ENCODE results near the gene GABRP. TPM values are rescaled to one million over a fixed set of nuclear protein-coding genes. Genes with fewer than 3 reads are reported as not detected.

Gene GABRP
- polyA plus RNA-seq, 3 donors: not detected

GRCh38 chr5:170817195-170817594 is 33.7 kb downstream of the GABRP start:
- Mint-ChIP-seq H3K4me1 (no peaks in the 10 kb centered on the region), H3K36me3 (no peaks in the 10 kb centered on the region)
- WGBS (ENCODE audit: insufficient coverage): 90% methylated on average over 1 of the region's 3 CpGs

GRCh38 chr5:170818232-170818631 is 34.7 kb downstream of the GABRP start:
- H3K27me3 ChIP-seq (ENCODE audit: control insufficient read depth in 2 of 2, insufficient read depth in 2 of 2, low read length in 2 of 2): no peaks in the 10 kb centered on the region
- H3K36me3 ChIP-seq (replicated peaks in 1 of 2; ENCODE audit: control insufficient read depth in 1 of 2, insufficient read depth in 2 of 2, low read length in 2 of 2): no peaks in the 10 kb centered on the region
- WGBS (ENCODE audit: insufficient coverage): 80% methylated on average over 1 of the region's 1 CpG
- Mint-ChIP-seq H3K27ac (no peak overlapping the region), H3K4me1 (no peaks in the 10 kb centered on the region), H3K36me3 (no peaks in the 10 kb centered on the region), H3K9me3 (peaks cover 0 to 5% (median 4%) of the 10 kb centered on the region in 7 donors), H3K4me3 (no peak overlapping the region), H3K27me3 (ENCODE audit: low read depth in 3 of 3) (peaks cover 4 to 6% (median 5%) of the 10 kb centered on the region in 3 donors)
- no peak overlapping the region for H3K9ac ChIP-seq (ENCODE audit: insufficient read depth, low read length, poor library complexity, severe bottlenecking)
- H3K79me2 ChIP-seq (ENCODE audit: insufficient read depth, low read length): no peaks in the 10 kb centered on the region
- H3K4me2 ChIP-seq (replicated peaks; ENCODE audit: extremely low read depth, low read length, poor library complexity, severe bottlenecking): no peak overlapping the region
- no peak for DNase-seq
- H3K27ac ChIP-seq (ENCODE audit: low read depth in 1 of 2, low read length in 2 of 2): no peak overlapping the region
- no peak for TF ChIP-seq CTCF (IDR thresholded peaks at IDR 0.05)
- no peak overlapping the region for H3K4me3 ChIP-seq (replicated peaks in 1 of 3; ENCODE audit: low read depth in 2 of 3, low read length in 3 of 3)
- intact Hi-C loops (cut with micrococcal nuclease): no loop called here
- H3K4me1 ChIP-seq (ENCODE audit: control insufficient read depth in 1 of 2, insufficient read depth in 2 of 2, low read length in 2 of 2): no peaks in the 10 kb centered on the region
- H3K9me3 ChIP-seq (replicated peaks in 1 of 2; ENCODE audit: control insufficient read depth in 1 of 2, insufficient read depth in 1 of 2, low read length in 2 of 2): no peaks in the 10 kb centered on the region
- no peak overlapping the region for H2AFZ ChIP-seq (ENCODE audit: insufficient read depth, low read depth, low read length, poor library complexity, severe bottlenecking)
- H4K20me1 ChIP-seq (ENCODE audit: insufficient read depth, low read length): no peaks in the 10 kb centered on the region

More at GRCh38 chr5:170817195-170817594, 33.7 kb downstream of the GABRP start:
- no peak for DNase-seq
- no peak overlapping the region for H3K4me2 ChIP-seq (replicated peaks; ENCODE audit: extremely low read depth, low read length, poor library complexity, severe bottlenecking)
- intact Hi-C loops (cut with micrococcal nuclease): no loop called here
- Mint-ChIP-seq H3K27me3 (ENCODE audit: low read depth in 3 of 3) (peaks cover 3 to 4% (median 3%) of the 10 kb centered on the region in 3 donors), H3K4me3 (no peak overlapping the region), H3K9me3 (peaks cover 0 to 5% (median 4%) of the 10 kb centered on the region in 7 donors), H3K27ac (no peak overlapping the region)
- no peaks in the 10 kb centered on the region for H3K9me3 ChIP-seq (replicated peaks in 1 of 2; ENCODE audit: control insufficient read depth in 1 of 2, insufficient read depth in 1 of 2, low read length in 2 of 2)
- no peak overlapping the region for H3K9ac ChIP-seq (ENCODE audit: insufficient read depth, low read length, poor library complexity, severe bottlenecking)
- H4K20me1 ChIP-seq (ENCODE audit: insufficient read depth, low read length): no peaks in the 10 kb centered on the region
- H3K27ac ChIP-seq (ENCODE audit: low read depth in 1 of 2, low read length in 2 of 2): no peak overlapping the region
- H3K27me3 ChIP-seq (ENCODE audit: control insufficient read depth in 2 of 2, insufficient read depth in 2 of 2, low read length in 2 of 2): no peaks in the 10 kb centered on the region
- H3K79me2 ChIP-seq (ENCODE audit: insufficient read depth, low read length): no peaks in the 10 kb centered on the region
- H3K4me3 ChIP-seq (replicated peaks in 1 of 3; ENCODE audit: low read depth in 2 of 3, low read length in 3 of 3): no peak overlapping the region
- no peak for TF ChIP-seq CTCF (IDR thresholded peaks at IDR 0.05)
- no peaks in the 10 kb centered on the region for H3K4me1 ChIP-seq (ENCODE audit: control insufficient read depth in 1 of 2, insufficient read depth in 2 of 2, low read length in 2 of 2)
- H2AFZ ChIP-seq (ENCODE audit: insufficient read depth, low read depth, low read length, poor library complexity, severe bottlenecking): no peak overlapping the region
- no peaks in the 10 kb centered on the region for H3K36me3 ChIP-seq (replicated peaks in 1 of 2; ENCODE audit: control insufficient read depth in 1 of 2, insufficient read depth in 2 of 2, low read length in 2 of 2)

Measured in CD14-positive monocyte (primary cell).